ENCODE results near the gene ZMIZ1.

ZMIZ1 gene

DNA sequence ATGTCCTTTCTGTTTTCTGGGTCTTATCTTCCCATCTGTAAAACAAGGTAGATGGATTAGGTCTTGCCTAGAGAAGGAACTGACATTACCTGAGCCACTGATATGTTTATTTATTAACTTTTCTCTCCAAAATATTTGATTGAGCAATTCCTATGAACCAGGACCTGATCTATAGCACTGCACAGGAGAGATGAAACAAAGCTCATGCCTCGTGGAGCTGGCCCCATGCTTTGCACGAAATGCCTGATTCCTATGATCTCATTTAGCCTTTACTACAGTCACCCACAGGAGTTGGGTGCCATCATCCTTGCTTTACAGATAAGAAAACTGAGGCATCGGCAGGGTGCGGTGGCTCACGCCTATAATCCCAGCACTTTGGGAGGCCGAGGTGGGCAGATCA is 48.2 kb upstream of the ZMIZ1 start:
- H2BK12ac ChIP-seq (ENCODE audit: low read length in 2 of 2) = no peak overlapping the region

DNA sequence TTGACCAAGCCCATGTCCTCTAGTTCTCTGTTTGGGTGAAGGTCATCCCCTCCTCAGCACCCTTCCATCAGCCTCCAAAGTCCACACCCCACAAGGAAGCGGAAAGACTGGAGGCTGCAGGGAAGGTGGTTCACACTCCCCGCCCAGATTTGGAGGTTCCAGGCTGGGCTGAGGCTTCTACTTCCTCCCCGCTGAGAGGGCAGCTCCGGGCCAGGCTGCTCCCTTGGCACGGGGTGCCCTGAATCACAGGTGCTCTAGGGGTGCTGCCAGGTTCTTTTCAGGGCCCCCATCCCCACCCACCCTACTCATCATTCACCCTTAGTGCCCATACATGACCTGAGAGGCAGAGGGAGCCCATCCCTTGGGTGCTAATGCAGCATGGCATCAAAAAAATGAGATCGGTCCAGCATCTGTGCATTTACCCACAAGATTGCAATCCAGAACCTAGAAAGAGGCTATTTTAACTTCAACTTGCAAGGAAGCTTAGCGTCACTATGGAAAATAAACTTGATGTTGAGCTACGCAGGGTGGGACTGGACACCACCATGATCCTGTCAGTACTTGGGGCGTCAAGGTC is 47.3 kb upstream of the ZMIZ1 start:
- 95% methylated on average over 9 of the region's 9 CpGs for WGBS
- no peak for DNase-seq

More for the DNA sequence above, 48.2 kb upstream of the ZMIZ1 start:
- no peak overlapping the region for H3K18ac ChIP-seq (ENCODE audit: low read depth in 1 of 2, low read length in 2 of 2)
- no peak overlapping the region for H2BK15ac ChIP-seq (ENCODE audit: low read depth, poor library complexity, severe bottlenecking)
- no peak overlapping the region for H4K8ac ChIP-seq (ENCODE audit: low read length)
- no peaks in the 10 kb centered on the region for H3K79me1 ChIP-seq (replicated peaks; ENCODE audit: low read length, poor library complexity, severe bottlenecking)
- H3K9me3 ChIP-seq (ENCODE audit: control insufficient read depth, low read length) = peaks cover 4% of the 10 kb centered on the region
- no peak overlapping the region for H3K9ac ChIP-seq (ENCODE audit: low read length)
- H3K4me1 ChIP-seq (ENCODE audit: control insufficient read depth, insufficient read depth, low read depth, low read length) = no peaks in the 10 kb centered on the region
- H3K4me2 ChIP-seq (ENCODE audit: low read length, poor library complexity, severe bottlenecking) = no peak overlapping the region
- no peak overlapping the region for H4K91ac ChIP-seq (ENCODE audit: low read length)
- H3K36me3 ChIP-seq (ENCODE audit: control insufficient read depth in 1 of 2, insufficient read depth in 2 of 2, low read depth in 1 of 2, low read length in 2 of 2) = no peaks in the 10 kb centered on the region
- H3K4ac ChIP-seq (ENCODE audit: low read depth in 1 of 2, low read length in 2 of 2) = no peak overlapping the region
- no peak overlapping the region for H2AFZ ChIP-seq (ENCODE audit: low read depth, low read length)
- H3K23ac ChIP-seq (ENCODE audit: low read length in 2 of 2) = no peak overlapping the region
- DNase-seq = no peak
- H3K27me3 ChIP-seq (ENCODE audit: control insufficient read depth in 1 of 2, insufficient read depth in 1 of 2, low read length in 2 of 2) = peaks cover 0 to 7% of the 10 kb centered on the region in 2 experiments
- 89% methylated on average over 6 of the region's 6 CpGs for WGBS
- no peak overlapping the region for H3K4me3 ChIP-seq (ENCODE audit: insufficient read depth in 1 of 2, low read depth in 1 of 2, low read length in 2 of 2)
- H3K14ac ChIP-seq (ENCODE audit: low read length in 2 of 2) = no peak overlapping the region
- no peak overlapping the region for H2AK5ac ChIP-seq (ENCODE audit: low read length, severe bottlenecking)
- no peak overlapping the region for H2BK120ac ChIP-seq (ENCODE audit: low read depth, low read length)
- H3K27ac ChIP-seq (ENCODE audit: low read length, poor library complexity, severe bottlenecking) = no peak overlapping the region
- no peak overlapping the region for H2BK5ac ChIP-seq (ENCODE audit: low read depth, low read length, poor library complexity, severe bottlenecking)

DNA sequence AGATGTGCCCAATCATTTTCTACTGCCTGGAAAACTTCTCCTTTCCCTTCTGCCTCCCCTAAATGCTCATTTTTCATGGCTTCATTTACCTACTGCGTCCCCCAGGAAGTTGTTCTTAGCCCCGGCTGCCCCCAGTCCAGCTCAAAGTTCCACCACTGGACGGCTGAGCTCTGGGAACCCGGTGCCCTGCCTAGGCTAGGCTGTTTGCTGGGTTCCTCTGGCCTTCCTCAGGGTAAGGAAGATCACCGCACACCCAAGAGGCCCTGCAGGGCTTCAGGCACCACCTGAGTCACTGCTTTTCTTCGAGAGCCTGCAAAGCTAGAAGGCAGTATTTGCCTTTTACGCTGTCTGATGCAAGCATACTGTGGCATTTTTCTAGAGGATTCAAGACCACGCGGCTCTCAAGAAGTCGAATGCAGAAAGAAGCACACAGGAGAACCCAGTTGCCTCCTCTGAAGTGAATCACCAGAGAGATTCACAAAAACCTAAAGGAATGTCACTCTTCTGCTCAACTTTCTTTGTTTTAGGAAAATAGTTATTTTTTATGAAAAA is 46.7 kb upstream of the ZMIZ1 start:
- Histone ChIP-seq H3K4me3 (ENCODE audit: insufficient read depth in 1 of 2, low read depth in 1 of 2, low read length in 2 of 2) (no peak overlapping the region), H3K18ac (ENCODE audit: low read depth in 1 of 2, low read length in 2 of 2) (no peak overlapping the region), H3K23ac (ENCODE audit: low read length in 2 of 2) (no peak overlapping the region), H3K4me2 (ENCODE audit: low read length, poor library complexity, severe bottlenecking) (no peak overlapping the region), H4K91ac (ENCODE audit: low read length) (no peak overlapping the region), H2BK12ac (ENCODE audit: low read length in 2 of 2) (no peak overlapping the region), H3K79me1 (replicated peaks; ENCODE audit: low read length, poor library complexity, severe bottlenecking) (no peaks in the 10 kb centered on the region), H2BK120ac (ENCODE audit: low read depth, low read length) (no peak overlapping the region), H3K4me1 (ENCODE audit: control insufficient read depth, insufficient read depth, low read depth, low read length) (no peaks in the 10 kb centered on the region), H3K4ac (ENCODE audit: low read depth in 1 of 2, low read length in 2 of 2) (no peak overlapping the region), H3K36me3 (ENCODE audit: control insufficient read depth in 1 of 2, insufficient read depth in 2 of 2, low read depth in 1 of 2, low read length in 2 of 2) (no peaks in the 10 kb centered on the region), H4K8ac (ENCODE audit: low read length) (no peak overlapping the region), H2AK5ac (ENCODE audit: low read length, severe bottlenecking) (no peak overlapping the region), H2BK5ac (ENCODE audit: low read depth, low read length, poor library complexity, severe bottlenecking) (no peak overlapping the region), H3K14ac (ENCODE audit: low read length in 2 of 2) (no peak overlapping the region), H2AFZ (ENCODE audit: low read depth, low read length) (no peak overlapping the region), H2BK15ac (ENCODE audit: low read depth, poor library complexity, severe bottlenecking) (no peak overlapping the region), H3K27ac (ENCODE audit: low read length, poor library complexity, severe bottlenecking) (no peak overlapping the region), H3K9ac (ENCODE audit: low read length) (no peak overlapping the region), H3K9me3 (ENCODE audit: control insufficient read depth, low read length) (peaks cover 4% of the 10 kb centered on the region), H3K27me3 (ENCODE audit: control insufficient read depth in 1 of 2, insufficient read depth in 1 of 2, low read length in 2 of 2) (peaks cover 0 to 11% of the 10 kb centered on the region in 2 experiments)
- WGBS = 91% methylated on average over 10 of the region's 10 CpGs
- DNase-seq = no peak

More for the DNA sequence above, 47.3 kb upstream of the ZMIZ1 start:
- no peak overlapping the region for H2BK15ac ChIP-seq (ENCODE audit: low read depth, poor library complexity, severe bottlenecking)
- no peak overlapping the region for H2AK5ac ChIP-seq (ENCODE audit: low read length, severe bottlenecking)
- H2BK120ac ChIP-seq (ENCODE audit: low read depth, low read length) = no peak overlapping the region
- H3K27ac ChIP-seq (ENCODE audit: low read length, poor library complexity, severe bottlenecking) = no peak overlapping the region
- no peak overlapping the region for H3K9ac ChIP-seq (ENCODE audit: low read length)
- H4K8ac ChIP-seq (ENCODE audit: low read length) = no peak overlapping the region
- H3K36me3 ChIP-seq (ENCODE audit: control insufficient read depth in 1 of 2, insufficient read depth in 2 of 2, low read depth in 1 of 2, low read length in 2 of 2) = no peaks in the 10 kb centered on the region
- H3K4me2 ChIP-seq (ENCODE audit: low read length, poor library complexity, severe bottlenecking) = no peak overlapping the region
- H3K23ac ChIP-seq (ENCODE audit: low read length in 2 of 2) = no peak overlapping the region
- H3K14ac ChIP-seq (ENCODE audit: low read length in 2 of 2) = no peak overlapping the region
- H2BK12ac ChIP-seq (ENCODE audit: low read length in 2 of 2) = no peak overlapping the region
- H3K9me3 ChIP-seq (ENCODE audit: control insufficient read depth, low read length) = peaks cover 4% of the 10 kb centered on the region
- H3K18ac ChIP-seq (ENCODE audit: low read depth in 1 of 2, low read length in 2 of 2) = no peak overlapping the region
- H3K4ac ChIP-seq (ENCODE audit: low read depth in 1 of 2, low read length in 2 of 2) = no peak overlapping the region
- no peaks in the 10 kb centered on the region for H3K79me1 ChIP-seq (replicated peaks; ENCODE audit: low read length, poor library complexity, severe bottlenecking)
- no peak overlapping the region for H3K4me3 ChIP-seq (ENCODE audit: insufficient read depth in 1 of 2, low read depth in 1 of 2, low read length in 2 of 2)
- no peak overlapping the region for H4K91ac ChIP-seq (ENCODE audit: low read length)
- no peaks in the 10 kb centered on the region for H3K4me1 ChIP-seq (ENCODE audit: control insufficient read depth, insufficient read depth, low read depth, low read length)
- no peak overlapping the region for H2BK5ac ChIP-seq (ENCODE audit: low read depth, low read length, poor library complexity, severe bottlenecking)
- H2AFZ ChIP-seq (ENCODE audit: low read depth, low read length) = no peak overlapping the region
- H3K27me3 ChIP-seq (ENCODE audit: control insufficient read depth in 1 of 2, insufficient read depth in 1 of 2, low read length in 2 of 2) = peaks cover 0 to 7% of the 10 kb centered on the region in 2 experiments

DNA sequence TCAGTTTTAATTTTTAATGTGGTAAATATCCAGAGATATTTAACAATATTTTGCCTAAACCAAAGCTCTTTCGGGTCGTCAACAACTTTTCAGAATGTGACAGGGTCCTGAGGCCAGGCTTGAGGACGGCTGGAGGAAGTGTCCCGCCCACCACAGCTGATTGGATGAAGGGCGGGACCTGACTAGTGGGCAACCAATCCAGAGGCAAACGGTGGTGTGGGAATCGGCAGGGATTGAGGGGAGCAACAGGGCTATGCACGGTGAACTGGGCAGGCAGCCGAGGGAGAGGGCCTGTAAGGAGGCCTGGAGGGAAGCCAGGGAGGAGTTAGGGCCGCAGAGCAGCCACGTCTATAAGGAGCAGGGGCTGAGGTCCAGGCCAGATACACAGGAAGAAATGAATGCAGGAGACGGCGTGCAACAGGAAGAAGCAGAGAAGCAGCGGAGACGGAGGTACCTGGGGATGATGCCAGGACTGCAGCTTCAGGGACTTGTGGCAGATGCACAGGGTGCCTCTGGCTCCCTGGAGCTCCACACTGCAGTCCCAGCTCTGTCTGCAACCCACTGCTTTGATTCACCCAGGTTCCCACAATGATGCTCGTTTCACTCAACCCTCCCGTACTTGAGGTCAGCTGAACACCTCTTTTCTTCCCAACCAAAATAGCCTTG is 46.1 kb upstream of the ZMIZ1 start:
- no peak overlapping the region for H2BK120ac ChIP-seq (ENCODE audit: low read depth, low read length)
- H4K8ac ChIP-seq (ENCODE audit: low read length) = no peak overlapping the region
- H3K4ac ChIP-seq (ENCODE audit: low read depth in 1 of 2, low read length in 2 of 2) = no peak overlapping the region
- H2BK15ac ChIP-seq (ENCODE audit: low read depth, poor library complexity, severe bottlenecking) = peak overlapping the region; percentile 61
- no peak overlapping the region for H2BK5ac ChIP-seq (ENCODE audit: low read depth, low read length, poor library complexity, severe bottlenecking)
- no peak overlapping the region for H2AK5ac ChIP-seq (ENCODE audit: low read length, severe bottlenecking)
- H2AFZ ChIP-seq (ENCODE audit: low read depth, low read length) = no peak overlapping the region
- 79% methylated on average over 17 of the region's 17 CpGs for WGBS
- no peak overlapping the region for H2BK12ac ChIP-seq (ENCODE audit: low read length in 2 of 2)
- no peak for DNase-seq
- no peaks in the 10 kb centered on the region for H3K36me3 ChIP-seq (ENCODE audit: control insufficient read depth in 1 of 2, insufficient read depth in 2 of 2, low read depth in 1 of 2, low read length in 2 of 2)
- H3K79me1 ChIP-seq (replicated peaks; ENCODE audit: low read length, poor library complexity, severe bottlenecking) = no peaks in the 10 kb centered on the region
- peaks cover 0 to 14% of the 10 kb centered on the region in 2 experiments for H3K27me3 ChIP-seq (ENCODE audit: control insufficient read depth in 1 of 2, insufficient read depth in 1 of 2, low read length in 2 of 2)
- H3K18ac ChIP-seq (ENCODE audit: low read depth in 1 of 2, low read length in 2 of 2) = no peak overlapping the region
- no peak overlapping the region for H3K4me2 ChIP-seq (ENCODE audit: low read length, poor library complexity, severe bottlenecking)
- H3K9me3 ChIP-seq (ENCODE audit: control insufficient read depth, low read length) = peaks cover 2% of the 10 kb centered on the region
- peak overlapping the region; percentile 3 for H4K91ac ChIP-seq (ENCODE audit: low read length)
- H3K4me3 ChIP-seq (ENCODE audit: insufficient read depth in 1 of 2, low read depth in 1 of 2, low read length in 2 of 2) = peak overlapping the region in 1 of 2 experiments; percentile 53
- H3K4me1 ChIP-seq (ENCODE audit: control insufficient read depth, insufficient read depth, low read depth, low read length) = peaks cover 3% of the 10 kb centered on the region
- no peak overlapping the region for H3K27ac ChIP-seq (ENCODE audit: low read length, poor library complexity, severe bottlenecking)
- no peak overlapping the region for H3K9ac ChIP-seq (ENCODE audit: low read length)
- H3K14ac ChIP-seq (ENCODE audit: low read length in 2 of 2) = no peak overlapping the region
- no peak overlapping the region for H3K23ac ChIP-seq (ENCODE audit: low read length in 2 of 2)

Data from mesenchymal stem cell (in vitro differentiated cells and primary cell).